ENCODE measurements around the gene ZGRF1.
"Not testable (repeated sequence)": the region's sequence is repeated elsewhere in the genome, so short reads cannot be mapped to it uniquely, and the experiment has no call there.

Gene ZGRF1

GRCh38 chr4:112636688-112637551, at the start of gene ZGRF1, which contains the start of gene LARP7:
ZGRF1 (minus strand) TSS chr4:112636909; CDS start chr4:112633176, 3,733 bp downstream.
LARP7 (plus strand) TSS chr4:112637143; CDS start chr4:112644670, 7,527 bp downstream.
- DNase-seq (ENCODE audit: low read depth): peak; percentile 95

- DNase-seq (ENCODE audit: low read depth): no peak
These were observed 44.3 kb upstream of the ZGRF1 start for GRCh38 chr4:112680996-112681395.

DNA sequence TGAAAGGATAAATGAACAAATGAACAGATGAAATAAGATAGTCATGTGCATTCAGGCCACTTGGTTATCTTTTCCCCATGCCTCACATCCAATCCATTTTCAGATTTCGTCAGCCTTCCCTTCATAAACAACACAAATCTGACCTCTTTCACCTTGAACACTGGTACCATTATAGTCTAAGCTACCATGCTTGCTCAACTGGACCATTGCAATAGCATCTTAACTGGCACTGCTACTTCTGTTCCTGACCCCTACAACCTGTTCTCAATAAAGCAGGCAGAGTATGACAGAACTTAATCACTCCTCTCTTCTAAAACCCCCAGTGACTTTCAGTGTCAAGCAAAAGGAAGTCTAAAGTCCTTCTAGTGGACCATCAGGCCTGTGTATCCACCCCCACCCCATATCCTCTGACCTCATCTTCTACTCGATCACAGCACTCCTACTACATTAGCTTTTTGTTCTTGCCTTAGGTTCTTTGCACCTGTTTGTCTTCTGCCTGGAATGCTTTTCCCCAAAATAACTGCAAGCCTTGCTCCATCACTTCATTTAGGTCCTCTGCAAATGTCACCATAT, 40.9 kb upstream of the ZGRF1 start:
- DNase-seq (ENCODE audit: low read depth): no peak

- no peak for DNase-seq (ENCODE audit: low read depth)
These were observed 37.7 kb upstream of the ZGRF1 start for GRCh38 chr4:112674376-112674775.

DNA sequence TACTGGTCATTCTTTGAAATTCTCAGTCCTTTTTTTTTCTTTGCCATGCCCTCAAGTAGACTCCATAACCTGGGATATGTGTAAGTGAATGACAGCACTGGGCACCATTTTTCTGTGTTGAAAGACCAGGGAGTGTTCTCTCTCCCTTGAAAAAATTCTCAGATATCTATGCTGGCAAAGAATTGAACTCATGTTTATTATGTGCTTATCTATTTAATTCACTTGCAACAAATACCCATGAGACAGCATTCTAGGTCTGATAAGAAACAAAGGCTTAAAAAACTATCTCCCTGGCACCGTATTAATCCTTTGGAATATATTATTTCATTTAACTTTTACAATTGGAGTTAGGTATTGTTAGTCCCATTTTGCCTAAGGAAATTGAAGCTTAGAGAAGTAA, 37.0 kb upstream of the ZGRF1 start:
- DNase-seq (ENCODE audit: low read depth): no peak

DNA sequence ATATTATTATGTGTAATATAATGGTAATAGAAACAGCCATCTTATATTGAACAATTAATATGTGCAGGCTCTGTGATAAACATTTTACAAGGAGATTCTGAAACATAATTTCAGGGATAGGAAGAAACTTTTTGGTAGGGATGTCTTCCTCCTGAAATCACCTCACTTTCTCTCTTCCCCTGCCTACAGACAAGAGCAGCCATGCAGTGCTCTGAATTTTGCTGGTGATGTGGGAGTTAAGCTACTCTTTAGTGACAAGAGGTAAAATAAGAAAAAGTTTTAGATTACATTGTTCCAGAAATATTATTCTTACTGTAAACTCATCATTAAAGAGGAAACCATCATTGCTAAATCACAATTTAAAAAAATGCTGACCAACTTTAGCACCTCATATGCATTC, 36.4 kb upstream of the ZGRF1 start:
- no peak for DNase-seq (ENCODE audit: low read depth)

DNA sequence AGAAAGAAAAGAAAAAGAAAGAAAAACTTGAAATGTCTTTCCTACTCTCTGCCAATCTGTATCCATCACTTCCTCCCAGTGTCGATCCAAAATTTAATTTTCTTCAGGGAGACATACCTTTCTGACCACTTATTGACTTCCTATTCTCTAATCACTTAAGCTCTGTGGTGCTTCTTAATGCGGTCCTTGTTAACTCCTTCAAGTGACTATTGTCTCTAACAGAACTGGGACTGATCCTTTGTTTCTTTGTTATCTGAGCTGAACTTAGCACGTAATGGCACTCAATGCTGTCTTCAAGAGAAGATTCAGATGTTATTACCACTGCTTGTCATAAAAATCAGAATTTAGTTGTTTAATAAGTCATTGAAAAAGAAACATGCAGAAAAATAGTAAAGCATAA, 31.4 kb upstream of the ZGRF1 start:
- DNase-seq (ENCODE audit: low read depth): no peak

- no peak for DNase-seq (ENCODE audit: low read depth)
These were observed 27.9 kb upstream of the ZGRF1 start for GRCh38 chr4:112664611-112665010.

- not testable (repeated sequence) for DNase-seq (ENCODE audit: low read depth)
These were observed 19.4 kb upstream of the ZGRF1 start for GRCh38 chr4:112656115-112656514.

DNA sequence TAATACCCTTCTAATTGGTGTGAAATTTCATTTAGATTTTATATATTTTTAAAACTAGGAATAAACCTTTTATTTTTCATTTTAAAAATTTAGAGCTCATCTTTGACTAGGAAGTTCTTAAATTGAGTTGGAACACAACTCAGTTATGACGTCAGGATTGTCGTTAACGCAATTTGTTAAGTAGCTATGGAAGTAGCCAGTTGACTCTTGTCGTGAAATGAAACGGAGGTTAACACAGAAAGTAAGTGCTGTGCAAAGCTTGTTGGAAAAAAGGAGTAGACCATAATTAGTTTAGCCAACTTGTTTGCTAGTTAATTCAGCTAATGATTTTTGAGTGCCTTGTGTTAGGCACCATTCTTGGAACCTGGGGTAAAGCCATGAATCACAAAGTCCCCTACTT, 18.6 kb upstream of the ZGRF1 start:
- no peak for DNase-seq (ENCODE audit: low read depth)

DNA sequence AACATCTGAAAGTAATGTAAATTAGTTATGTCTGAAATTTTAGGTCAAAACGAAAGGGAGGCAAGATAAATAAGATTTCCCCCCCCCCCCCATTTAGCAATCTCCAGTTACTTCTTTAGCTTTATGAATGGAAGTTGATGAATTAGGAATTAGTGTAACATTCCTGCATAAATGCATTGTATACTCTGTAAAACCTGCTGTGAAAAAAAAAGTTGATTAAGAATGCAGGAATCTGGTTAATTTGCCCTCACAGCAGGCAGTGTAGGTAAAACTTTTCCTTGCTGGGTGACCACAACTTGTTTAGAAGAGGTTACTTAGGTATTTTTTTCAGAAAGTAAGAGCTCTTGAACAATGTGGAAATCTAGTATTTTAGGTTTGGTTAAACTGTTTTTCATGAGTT, 15.5 kb upstream of the ZGRF1 start:
- DNase-seq (ENCODE audit: low read depth): no peak

DNA sequence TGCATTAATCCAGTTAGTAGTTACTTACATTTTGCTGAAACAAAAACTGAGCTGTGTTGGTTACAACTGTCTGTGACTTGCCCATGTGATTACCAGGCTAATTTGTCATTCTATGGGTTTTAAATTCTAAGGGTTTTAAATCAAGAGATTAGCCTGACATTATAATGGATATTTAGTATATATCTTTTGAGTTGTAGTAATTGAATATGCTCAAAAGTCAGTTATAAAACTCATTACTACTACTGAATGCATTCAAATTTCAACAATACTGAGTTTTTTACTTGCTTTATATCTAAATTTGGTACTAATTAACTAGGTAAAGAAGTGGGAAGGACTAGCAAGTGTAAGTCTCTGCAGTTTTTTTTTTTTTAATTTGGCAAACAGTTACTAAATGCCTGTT, 14.9 kb upstream of the ZGRF1 start:
- DNase-seq (ENCODE audit: low read depth): no peak

GRCh38 chr4:112650332-112650731, 13.6 kb upstream of the ZGRF1 start:
- DNase-seq (ENCODE audit: low read depth): no peak

- no peak for DNase-seq (ENCODE audit: low read depth)
These were observed 12.3 kb upstream of the ZGRF1 start for GRCh38 chr4:112649055-112649408.

DNA sequence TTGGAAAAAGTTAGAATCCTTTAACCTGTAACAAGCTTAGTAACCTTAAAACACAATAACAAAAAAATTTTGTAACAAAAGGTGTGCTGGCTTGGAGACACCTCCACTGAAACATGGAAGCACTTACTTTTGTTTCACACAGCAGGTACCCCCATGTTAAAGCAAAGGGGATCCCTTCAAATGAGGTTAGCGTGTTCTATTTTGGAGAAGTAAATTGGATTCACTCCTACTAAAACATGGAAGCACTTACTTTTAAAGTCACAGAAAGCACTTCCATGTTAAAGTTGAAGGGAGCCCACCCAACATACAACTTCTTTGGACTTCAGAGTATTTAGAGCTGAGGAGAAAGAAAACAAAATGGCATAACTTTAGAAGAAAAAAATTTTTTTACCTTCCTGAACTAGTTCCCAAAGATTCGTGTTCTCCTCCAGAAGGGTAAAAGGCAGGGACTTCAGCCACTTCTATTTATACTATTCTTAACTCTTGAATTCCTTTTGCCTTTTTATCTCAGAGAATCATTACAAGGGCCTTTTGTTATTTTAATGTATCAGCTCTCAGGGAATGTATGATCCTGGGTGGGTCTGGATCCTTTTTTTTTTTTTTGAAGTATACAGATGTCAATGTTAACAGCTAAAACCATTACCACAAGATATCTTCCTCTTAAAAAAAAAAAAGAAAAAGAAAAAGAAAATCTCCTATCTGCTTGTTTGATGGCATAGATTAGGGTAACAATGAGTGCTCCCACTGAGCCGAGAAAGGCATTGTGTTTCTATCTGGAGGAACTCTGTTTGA, 11.8 kb upstream of the ZGRF1 start:
- no peak for DNase-seq (ENCODE audit: low read depth)

GRCh38 chr4:112647785-112648184, 11.1 kb upstream of the ZGRF1 start:
- DNase-seq (ENCODE audit: low read depth): no peak

GRCh38 chr4:112646632-112647537, 10.2 kb upstream of the ZGRF1 start:
- DNase-seq (ENCODE audit: low read depth): no peak

DNA sequence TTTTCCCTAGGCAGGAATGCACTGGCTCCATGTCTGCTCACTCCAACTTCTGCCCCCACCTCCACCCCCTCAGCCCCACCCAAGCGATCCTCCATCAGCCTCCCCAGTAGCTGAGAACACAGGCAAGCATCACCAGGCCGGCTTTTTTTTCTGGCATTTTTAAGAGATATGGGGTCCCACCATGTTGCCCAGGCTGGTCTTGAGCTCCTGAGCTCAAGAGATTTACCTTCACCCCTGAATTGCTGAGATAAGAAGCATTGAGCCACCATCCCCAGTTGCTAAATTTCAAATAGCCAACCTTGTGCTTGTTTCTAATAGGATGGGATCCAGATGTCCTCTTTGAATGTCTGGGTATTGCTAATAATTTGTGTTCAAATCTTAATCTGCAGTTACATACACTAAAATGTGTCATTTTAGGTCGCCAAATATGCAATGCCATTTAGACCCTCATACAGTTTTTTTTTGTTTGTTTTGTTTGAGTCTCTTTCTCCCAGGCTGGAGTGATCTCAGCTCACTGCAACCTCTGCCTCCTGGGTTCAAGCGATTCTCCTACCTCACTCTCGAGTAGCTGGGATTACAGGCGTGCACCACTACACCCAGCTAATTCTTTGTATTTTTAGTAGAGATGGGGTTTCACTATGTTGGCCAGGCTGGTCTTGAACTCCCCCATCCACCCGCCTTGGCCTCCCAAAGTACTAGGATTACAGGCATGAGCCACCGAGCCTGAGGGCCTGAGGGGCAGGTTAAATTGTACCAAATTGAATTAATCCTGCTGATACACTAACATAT, 9.0 kb upstream of the ZGRF1 start:
- DNase-seq (ENCODE audit: low read depth): no peak

DNA sequence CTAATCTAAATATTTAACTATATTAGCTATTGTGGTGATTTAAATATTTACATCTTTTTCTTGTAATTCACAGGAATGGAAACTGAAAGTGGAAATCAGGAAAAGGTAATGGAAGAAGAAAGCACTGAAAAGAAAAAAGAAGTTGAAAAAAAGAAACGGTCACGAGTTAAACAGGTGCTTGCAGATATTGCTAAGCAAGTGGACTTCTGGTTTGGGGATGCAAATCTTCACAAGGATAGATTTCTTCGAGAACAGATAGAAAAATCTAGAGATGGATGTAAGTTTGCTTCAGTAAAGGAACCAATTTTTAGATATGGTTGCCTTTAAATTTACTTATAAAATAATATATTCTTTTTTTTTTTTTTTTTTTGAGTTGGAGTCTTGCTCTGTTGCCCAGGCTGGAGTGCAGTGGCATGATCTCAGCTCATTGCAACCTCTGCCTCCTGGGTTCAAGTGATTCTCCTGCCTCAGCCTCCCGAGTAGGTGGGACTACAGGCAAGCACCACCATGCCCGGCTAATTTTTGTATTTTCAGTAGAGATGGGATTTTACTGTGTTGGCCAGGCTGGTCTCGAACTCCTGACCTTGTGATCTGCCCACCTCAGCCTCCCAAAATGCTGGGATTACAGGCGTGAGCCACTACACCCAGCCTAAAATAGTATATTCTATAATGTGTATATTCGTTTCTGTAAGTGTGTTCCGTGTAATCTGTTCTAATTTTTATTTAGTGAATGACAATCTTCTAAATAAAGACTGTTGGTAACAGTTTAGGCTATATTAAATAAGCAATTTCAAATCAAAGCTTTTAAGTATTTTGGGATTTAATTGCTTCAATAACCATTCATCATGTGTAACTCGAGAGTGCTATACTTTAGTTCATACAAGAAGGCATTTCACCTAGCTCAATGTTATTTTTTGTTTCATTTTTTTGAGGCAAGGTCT, 8.2 kb upstream of the ZGRF1 start:
- not testable (repeated sequence) for DNase-seq (ENCODE audit: low read depth)

DNA sequence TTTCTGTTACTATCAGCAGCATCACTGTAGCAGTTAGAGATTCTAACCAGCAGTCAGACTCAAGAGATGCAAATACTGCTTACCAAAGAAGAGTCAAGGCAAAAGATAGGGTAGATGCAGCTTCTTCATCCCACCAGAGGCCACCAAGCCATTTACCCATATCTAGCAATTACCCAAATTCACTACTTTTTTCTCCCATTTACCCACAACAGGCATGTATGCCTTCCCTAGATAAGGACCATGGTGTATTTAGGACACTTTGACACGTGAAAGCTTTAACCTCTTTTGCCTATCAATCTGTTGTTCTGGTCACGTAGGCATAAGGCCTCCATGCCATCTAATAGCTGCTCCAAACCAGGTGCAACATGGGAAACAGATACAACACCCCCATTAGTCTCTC, 5.8 kb upstream of the ZGRF1 start:
- DNase-seq (ENCODE audit: low read depth): no peak
